DMS114 treated with DMSO at 0.1 percent for 48 hours (cell line): Measurements from ENCODE around the gene LAMB4.

Source experiments
- DNase-seq: peaks from one replicate; lab custom pipeline; 2025; ENCODE audit not compliant: unreplicated experiment; lab: John Stamatoyannopoulos, UW

Gene LAMB4

DNA sequence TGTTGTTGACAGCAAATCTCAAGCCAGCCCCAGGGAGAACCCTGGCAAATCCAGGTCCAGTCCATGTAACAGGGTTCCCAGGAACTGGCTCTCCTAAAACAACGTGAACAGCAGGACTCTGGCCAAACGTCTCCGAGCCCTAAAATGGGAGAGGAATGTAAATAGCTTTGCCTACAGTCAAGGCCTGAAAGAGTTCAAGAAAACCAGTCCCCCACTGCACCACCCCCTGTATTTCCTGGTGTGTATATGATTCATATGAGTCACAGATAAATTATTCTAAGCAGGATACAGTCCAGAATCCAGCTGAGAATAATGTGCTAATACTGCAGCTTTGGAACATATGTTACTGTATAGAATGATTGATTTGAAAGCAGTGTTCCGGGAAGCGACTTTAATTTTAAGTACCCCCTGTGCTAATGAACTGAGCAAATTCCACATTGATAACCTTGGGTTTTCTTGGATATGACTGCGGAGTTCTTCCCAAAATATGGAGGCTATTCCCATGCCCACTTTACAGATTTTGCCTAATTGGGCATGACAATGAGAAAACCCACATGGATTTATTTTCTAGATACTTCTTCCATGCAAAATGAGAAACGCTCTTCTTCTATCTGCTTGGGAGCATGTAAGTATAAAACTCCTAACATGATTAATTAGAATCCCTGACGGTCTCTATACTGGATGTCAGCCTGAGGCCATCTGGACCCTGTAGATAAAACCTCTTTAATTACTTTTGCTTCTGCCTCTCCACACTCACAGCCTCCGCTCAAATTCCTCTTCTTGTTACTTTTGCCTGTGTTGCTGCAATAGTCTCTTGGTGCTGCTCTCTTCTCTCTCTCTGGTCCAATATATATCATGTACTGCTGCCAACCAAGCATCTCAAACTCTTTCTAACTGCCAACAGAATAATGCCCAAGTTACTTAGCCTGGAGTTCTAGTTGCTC lies 50.2 kb downstream of the LAMB4 start:
- no peak for DNase-seq

DNA sequence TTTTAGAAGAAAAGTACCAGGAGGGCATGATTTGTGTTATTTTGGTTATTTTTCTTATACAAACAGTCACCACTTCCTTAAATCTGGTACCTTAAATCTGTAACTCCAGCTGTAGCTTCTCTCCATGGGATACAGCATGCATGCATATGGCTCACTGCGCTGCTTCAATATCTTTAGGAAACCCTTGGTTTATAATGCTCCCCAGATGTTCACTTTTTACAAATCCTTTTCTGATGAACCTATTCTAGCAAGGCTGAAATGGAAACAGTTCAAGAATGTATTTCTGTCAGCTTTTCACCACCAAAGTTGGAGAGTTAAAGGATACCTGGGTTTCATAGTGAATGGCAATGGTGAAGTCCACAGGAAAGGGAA lies 50.9 kb downstream of the LAMB4 start:
- DNase-seq: no peak

DNA sequence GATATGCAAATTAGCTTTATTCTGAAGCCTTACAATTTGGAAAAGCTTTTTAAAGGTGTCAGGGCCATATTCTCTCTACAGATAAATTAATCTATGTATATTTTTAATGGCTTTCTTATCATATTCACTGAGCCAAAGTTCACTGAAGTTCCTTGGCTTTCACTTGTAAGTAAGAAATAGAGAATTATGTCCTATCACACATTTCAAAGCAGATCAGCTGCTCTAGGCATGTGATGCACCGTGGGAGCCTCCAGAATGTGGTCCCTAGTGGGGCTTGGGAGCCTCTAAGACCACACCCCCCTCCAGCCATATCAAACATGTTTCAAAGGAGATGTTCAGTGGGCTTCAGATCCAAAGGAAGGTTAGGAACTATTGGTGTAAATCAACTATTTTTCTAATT lies 51.5 kb downstream of the LAMB4 start:
- DNase-seq: no peak

DNA sequence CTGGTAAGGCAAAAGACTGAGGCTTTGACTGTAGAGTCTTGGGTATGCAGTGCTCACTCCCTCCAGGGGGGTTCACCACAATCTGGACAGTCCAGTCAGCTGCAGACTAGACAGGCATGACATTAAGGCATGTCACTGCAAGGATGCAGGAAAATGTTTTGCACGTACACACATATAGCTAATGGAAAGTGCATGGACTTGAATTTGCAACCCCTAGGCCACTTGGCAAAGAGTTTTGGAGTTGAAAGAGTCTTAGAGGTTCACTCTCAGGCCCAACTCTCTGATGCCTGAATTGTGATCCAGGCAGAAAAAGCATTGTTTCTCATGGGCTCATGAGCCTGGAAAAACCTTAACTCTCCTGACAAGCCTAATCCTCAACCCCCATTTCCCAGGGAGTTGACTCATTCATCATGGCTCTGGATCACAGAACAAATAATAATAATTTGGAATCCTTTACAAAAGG lies 51.9 kb downstream of the LAMB4 start:
- no peak for DNase-seq

DNA sequence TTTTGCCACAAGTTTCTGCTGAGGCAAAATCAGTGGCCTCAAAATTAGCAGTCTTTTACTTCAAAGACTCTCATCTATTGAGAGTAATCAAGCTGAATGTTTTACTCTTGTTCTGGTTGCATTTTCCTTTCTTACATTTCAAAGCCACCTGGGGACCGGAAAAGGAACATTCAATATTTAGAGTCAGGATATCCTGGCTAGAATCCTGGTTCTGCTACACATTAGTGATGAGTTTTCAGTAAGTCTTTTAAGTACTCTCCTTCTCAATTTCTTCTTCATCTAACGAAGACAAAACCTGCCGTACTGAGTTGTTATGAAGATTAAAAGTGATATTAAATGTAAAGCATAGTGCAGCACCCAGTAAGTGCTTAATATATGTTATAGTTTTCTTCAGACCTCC lies 52.5 kb downstream of the LAMB4 start:
- no peak for DNase-seq

DNA sequence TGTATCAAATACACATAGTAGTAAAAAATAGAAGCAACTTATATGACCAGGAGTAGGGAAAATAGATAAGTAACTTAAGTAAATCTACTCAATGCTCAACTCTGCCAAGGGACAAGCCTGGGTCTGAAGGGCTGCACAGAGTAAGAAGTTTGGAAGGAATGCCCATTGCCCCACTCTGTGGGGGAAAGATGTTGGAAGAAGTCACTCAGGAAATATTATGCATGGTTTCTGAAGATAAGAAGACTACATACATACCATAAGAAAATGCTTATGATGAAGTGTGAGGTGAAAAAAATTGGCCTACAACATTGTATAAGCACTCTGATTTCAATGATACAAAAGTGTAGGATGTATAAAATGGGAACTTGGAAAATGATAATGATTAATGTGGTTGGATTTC lies 54.0 kb downstream of the LAMB4 start:
- no peak for DNase-seq

DNA sequence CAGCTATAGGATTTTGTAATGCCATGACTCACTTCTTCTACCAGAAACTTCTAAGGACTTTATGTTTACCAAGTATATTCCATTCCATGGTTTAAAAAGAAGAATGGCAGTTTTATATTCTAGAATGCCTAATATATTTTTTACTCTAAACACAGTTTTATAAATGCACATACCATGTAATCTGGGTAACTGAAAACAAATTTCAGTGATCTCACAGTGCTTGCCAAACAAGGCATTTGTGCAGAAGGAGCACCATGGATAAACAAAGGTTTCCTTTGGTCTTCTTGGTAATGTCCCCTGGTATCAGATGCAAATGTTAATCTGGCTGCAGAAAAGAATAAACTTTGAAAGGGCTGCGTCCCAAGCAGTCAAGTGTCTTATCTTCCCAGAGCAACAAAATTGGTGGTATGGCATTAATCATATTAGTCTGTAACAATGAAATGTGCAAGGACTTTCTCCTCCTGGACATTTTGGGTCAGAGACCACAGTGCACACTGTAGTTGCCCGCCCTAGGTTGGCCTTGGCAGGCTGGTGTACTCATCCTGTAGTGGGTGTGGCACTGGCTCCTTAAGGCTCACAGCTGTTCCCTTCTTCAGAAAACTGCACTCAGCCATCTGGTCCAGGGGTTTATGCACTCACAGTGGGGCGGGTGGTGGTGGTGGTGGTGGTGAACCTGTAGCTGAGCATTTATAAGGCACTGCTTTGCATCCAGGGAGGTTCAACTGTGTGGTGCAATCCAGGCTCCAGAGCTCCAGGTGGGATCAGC lies 56.7 kb downstream of the LAMB4 start:
- no peak for DNase-seq

DNA sequence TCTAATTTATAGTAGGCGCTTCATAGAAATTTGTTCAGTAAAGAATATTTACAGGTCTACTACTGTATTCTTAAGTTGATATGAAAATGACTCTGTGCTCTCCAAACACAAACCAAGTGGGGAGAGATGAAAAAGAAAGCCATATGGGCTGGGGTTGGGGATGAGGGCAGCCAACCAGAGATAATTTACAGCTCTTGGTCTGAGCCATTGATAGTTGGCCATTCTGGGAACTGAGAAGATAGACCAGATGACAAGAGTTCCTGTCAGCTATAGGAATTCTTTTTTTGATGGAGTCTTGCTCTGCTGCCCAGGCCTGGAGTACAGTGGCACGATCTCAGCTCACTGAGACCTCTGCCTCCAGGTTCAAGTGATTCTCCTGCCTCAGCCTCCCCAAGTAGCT lies 57.4 kb downstream of the LAMB4 start:
- DNase-seq: no peak

DNA sequence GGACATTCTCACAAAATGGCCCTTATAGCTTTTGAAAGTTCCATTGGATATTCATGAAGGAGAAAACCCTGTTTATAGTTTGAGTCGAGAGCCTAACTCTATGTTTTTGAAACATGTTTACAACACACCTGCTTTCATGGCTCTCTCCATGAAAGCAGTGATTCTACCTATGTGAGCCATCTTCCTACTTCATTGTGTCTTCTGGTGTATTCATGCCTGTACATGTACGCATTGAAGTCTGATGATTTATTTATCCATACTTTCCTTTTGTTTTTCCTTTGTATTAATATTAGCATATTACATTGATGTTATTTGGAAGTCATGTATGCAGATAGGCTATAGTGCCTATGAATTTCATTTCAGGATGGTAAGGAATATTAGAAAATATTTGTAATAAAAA lies 58.0 kb downstream of the LAMB4 start:
- DNase-seq: no peak

DNA sequence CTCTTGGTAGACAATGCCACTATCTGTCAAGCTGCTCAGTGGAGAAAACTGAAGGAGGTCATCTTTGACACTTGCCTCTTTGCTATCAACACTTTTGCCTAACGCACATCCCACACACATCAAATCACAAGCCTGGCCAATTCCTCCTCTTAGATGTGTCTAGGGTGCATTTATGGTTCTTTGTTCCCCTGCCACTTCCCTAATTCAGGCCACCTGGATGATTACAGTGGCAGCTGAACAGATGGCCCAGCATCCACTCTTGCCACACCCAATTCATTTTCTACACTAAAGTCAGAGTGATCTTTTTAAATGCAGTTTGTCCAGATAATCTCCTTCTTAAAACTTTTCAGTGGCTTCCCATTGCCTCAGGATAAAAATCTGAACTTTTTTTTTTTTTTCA lies 58.6 kb downstream of the LAMB4 start:
- DNase-seq: no peak

DNA sequence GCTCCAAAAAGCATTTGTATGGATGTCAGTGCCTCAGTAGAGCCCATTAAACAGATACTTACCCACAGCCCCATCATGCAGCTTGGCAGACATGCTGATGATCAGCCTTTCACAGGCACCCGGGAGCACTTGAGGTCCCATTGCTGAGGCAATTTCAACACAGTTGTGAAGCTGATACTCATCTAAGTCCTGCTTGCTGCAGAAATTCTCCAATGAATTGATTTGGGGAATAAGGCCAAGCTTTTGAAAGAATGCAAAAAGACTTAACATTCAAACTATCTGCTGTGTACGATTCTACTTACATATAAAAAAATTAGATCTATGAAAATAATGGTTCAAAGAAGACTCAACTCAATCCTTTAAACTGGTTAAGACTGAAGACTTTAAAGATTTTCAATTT lies 60.5 kb downstream of the LAMB4 start:
- no peak for DNase-seq

DNA sequence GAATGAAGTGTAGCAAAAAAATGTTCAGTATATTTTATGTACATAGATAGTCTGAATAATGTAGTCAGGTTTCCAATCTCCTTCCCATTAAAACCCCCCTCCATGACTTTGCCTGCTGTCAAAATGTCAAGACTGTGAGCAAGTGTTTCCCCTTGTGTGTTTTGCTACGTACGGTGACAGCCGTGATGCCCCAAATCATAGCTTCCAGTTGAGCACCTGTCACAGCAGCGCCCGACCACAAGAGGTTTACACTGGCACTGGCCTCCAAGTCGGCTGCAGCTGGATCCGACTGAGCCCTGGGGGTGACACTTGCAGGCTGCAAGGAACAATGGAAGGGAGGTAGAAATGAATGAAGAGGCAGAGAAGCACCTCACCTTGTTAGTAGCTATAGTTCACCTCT lies 62.3 kb downstream of the LAMB4 start:
- no peak for DNase-seq

DNA sequence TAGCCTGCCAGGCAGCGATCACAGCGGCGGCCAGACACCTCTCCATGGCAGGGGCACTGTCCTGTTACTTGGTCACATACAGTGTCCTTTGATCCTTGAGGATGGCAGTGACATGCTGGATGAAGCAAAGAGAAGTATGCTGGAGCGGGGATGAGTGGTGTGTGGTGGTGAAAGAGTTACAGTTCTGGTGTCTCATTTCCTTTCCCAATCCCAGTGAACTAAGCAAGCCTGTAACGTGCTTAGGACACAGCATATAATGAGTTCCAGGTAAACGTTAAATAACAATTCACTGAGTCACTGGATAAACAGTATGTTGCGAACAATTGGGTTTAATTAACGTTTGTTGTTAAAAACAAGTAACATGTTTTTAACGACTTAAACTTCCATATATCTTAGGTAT lies 63.7 kb downstream of the LAMB4 start:
- no peak for DNase-seq

DNA sequence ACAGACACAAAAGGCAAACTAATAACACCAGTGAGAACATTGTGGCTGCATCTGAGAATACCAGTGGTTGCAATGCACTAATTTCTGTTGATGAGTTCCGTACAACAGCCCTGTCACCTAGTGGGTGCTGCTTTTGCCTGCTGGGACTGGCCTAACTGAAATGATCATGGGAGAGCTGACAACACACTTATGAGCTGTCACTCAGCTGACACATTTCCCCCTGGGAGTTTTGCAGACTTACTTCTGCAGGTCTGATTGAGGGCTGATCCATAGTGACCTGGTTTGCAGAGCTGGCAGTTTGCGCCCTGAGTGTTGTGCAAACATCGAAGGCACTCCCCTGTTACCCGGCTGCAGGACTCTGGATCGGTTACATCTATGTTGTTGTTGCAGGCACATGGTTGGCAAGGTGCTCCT lies 66.6 kb downstream of the LAMB4 start:
- no peak for DNase-seq

DNA sequence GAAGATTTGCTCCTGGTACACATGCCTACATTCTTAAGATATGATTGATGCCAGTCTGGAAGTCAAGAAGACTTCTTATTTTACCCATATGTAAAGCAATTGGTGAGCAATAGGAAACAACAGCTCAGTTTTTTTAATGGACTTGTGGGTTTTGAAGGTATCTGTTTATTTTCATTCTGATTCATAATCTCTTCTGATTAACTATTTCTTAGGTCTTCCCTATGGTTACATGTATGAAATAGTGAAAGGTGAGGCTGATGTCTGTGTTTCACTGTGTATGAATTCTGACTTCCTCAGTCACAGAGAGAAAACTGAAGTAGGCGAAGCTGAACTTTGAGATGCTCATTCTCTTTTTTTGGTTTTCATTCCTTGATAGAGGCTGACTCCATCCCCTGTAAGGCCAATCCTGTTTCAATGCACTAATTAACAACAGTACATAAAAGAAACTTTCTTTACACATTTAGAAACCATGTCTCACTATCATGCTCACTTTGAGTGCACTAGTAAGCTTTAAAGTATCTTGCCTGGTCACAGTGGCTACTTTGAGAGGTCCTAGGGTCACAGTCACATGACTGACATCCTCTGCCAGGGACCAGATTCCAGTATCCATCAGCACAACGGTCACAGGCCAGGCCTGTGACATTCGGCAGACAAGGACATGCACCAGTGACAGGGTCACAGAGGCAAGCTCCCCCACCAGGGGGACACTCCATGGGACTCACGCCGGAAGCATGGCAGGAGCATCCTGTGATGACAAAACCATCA lies 67.7 kb downstream of the LAMB4 start:
- DNase-seq: no peak

DNA sequence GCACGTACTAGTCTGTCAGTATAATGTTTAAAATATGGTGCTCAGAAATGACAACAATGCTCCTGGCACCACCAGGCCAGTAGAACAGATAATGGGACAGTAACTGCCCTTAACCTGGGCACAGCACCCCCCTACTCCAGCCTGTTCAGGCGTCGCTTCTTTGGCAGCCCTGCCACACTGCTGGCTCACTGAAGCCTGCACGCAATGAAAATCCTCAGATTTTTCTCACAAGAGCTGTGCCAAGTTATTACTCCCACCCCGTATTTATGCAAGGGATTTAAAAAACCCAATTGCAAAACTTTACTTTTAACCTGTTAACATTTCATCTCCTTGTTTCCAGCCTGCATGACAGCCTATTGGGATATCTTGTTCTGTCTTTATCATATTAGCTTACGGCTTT lies 70.6 kb downstream of the LAMB4 start:
- no peak for DNase-seq

DNA sequence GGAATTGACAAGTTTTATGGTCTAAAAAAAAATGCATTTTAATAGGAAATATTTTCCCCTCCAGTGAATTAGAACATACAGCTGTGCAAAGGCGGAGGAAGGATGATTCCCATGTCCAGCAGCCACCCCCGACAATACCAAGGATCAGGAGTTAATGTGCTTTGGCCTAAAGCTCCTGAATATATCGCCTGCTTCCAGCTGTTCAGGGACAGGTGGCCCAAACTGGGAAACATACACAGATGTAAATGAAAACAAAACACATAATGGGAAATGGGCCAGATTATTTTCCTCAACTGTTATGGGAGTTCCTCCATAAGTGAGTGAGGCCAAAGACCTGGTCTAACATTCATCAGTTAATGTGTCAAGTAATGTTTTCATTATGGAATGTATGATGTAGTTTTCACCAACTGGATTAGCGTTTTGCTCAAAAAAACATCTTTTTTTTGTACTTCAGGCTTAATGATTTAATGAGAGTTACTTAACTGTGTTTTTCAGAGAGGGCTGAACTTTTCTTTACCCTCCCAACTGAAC lies 72.1 kb downstream of the LAMB4 start:
- DNase-seq: no peak

DNA sequence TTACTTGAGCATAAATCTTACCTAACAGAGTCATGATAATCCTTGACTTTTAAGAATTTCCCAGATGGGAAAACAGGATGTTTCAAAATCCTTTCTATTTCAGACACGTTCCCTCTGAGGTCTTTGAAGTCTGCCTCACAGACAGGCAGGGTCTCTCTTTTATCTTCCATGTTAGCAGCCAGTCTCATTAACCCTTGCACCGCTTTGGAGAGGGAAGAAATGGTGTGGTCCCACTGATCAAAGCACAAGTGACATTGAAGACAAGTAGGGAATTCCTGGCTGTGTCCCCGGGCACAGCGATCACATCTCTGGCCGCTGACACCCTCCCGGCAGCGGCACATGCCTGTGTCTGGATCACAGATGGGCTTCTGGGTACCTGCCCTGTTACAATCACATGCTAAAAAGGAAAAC lies 74.5 kb downstream of the LAMB4 start:
- no peak for DNase-seq

DNA sequence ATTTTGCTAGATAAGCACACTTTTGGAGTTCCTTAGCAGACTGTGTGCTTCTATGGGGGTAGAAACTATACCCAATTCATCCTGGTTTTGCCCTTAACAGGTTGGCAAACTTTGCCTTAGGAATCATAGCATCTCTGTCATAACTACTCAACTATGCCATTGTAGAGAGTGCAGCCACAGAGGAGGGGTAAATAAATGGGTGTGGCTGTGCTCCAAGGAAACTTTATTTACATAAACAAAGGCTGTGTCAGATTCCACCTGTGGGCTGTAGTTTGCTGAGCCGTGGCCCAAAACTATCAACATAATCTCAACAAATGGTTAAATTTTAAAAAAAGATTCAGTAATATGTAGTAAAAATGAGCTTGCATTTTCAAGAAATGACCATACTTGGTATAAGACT lies 75.6 kb downstream of the LAMB4 start:
- no peak for DNase-seq

DNA sequence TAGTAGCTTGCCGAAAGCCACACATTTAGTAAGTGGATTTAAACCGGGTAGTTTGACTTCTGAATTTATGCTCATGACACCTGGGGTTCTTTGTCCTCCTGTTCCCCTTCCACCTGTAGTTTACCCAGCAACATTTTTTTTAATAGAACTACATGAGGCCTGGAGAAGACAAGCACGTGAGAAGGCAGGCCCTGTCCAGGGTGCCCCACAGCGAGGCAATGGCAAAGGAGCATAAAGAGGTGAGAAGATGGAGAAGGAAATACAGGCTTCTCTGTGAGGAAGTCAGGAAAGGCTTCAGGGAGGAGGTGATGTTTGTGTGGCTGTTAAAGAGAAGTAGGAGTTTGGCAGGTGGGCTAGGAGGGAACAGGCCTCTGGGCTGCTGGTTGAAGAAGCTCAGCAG lies 76.9 kb downstream of the LAMB4 start:
- DNase-seq: no peak

DNA sequence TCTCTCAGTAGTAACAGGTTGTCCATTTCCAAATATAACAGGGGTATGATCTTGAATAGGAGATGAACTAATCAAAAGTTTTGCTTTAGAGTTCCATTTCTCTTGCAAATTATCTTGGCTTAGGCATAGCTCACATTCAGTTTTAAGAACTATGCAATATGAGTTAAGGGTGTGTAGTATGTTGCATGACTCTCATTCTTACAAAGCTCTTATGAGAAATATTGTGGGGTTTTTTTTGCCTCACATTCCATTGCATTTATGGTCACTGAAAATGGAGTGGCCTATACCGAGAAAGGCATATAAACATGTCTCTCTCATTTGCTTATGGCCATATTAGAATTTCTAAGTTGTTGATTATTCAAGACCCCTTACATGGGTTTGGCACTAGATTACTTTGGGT lies 78.7 kb downstream of the LAMB4 start:
- no peak for DNase-seq
